HCT116 (cell line): ENCODE data around the gene ZSWIM9. TPM values are rescaled to one million over a fixed set of nuclear protein-coding genes. Genes with fewer than 3 reads are reported as not detected.

Source experiments
- ATAC-seq: fragments of 200-7000 bp; cut with Tn5 transposase; 2 replicates; pipeline ENCODE4 v1.9.1; 2020; ENCODE audit warnings: mild to moderate bottlenecking, moderate library complexity
- BruUV-seq: library from RNA; stranded (reverse); fragments of 400-500 nt; replicated peaks from 2 replicates; lab custom pipeline; 2021; lab: Mats Ljungman, UMichigan
- CTCF ChIA-PET: fragments of 300-600 bp; sonication (Branson Sonifier 250); formaldehyde crosslinking; loops from one replicate; lab custom pipeline; 2021; ENCODE audit warnings: antibody characterized with exemption; lab: Charles Lee
- POLR2A ChIA-PET: fragments of 300-600, 350-600 bp; sonication (Branson Sonifier 250); formaldehyde crosslinking; loops from one replicate; lab custom pipeline; 2021; ENCODE audit warnings: antibody characterized with exemption; lab: Charles Lee
- RAD21 ChIA-PET, 2 experiments: fragments of 300-600 bp; sonication (Branson Sonifier 250); formaldehyde crosslinking; loops; one replicate each; lab custom pipeline; 2023; ENCODE audit warnings: low total read pairs in 2 of 2; ENCODE audit not compliant: uncharacterized antibody in 2 of 2, unreplicated experiment in 2 of 2, low non-redundant PET in 1 of 2; lab: Charles Lee
- DNase-seq: peaks from one replicate; pipeline ENCODE4 v3.0.0-alpha.2; 2010; ENCODE audit warnings: low read depth, low spot score
- H2AFZ ChIP-seq: fragments of 200-600 bp; shearing (Covaris generic), sonication (generic); 2 replicates; pipeline ENCODE4 v1.6.1; 2017; ENCODE audit warnings: low read depth, mixed run types, mixed read lengths, antibody characterized with exemption, low read length; ENCODE audit not compliant: poor library complexity, severe bottlenecking
- H3K27ac ChIP-seq: 2 replicates; pipeline ENCODE4 v1.5.1; 2012; ENCODE audit warnings: low read depth, low read length
- H3K27me3 ChIP-seq: fragments of 200-600 bp; sonication (generic); 2 replicates; pipeline ENCODE4 v1.6.1; 2016; ENCODE audit warnings: mixed run types, low read length, mixed read lengths; ENCODE audit not compliant: insufficient read depth
- H3K36me3 ChIP-seq, 2 experiments: fragments of 200-500 bp in 1 of 2; fragments of 200-600 bp in 1 of 2; sonication (Bioruptor generic) in 1 of 2; sonication (generic) in 1 of 2; 2 replicates each; pipeline versions ENCODE4 v1.5.1 to v1.6.1; 2014 to 2016; ENCODE audit warnings: low read length in 2 of 2, inconsistent platforms in 1 of 2, mixed read lengths in 1 of 2, mixed run types in 1 of 2; ENCODE audit not compliant: insufficient read depth in 2 of 2, control insufficient read depth in 1 of 2
- H3K4me1 ChIP-seq, 2 experiments: fragments of 200-600 bp in 1 of 2; sonication (generic) in 1 of 2; 2 replicates each; pipeline versions ENCODE4 v1.5.1 to v1.6.1; 2012 to 2017; ENCODE audit warnings: low read length in 2 of 2, inconsistent platforms in 1 of 2, mild to moderate bottlenecking in 1 of 2, mixed read lengths in 1 of 2, mixed run types in 1 of 2, moderate library complexity in 1 of 2; ENCODE audit not compliant: insufficient read depth in 2 of 2, control insufficient read depth in 1 of 2
- H3K4me2 ChIP-seq: fragments of 200-600 bp; sonication (generic); 2 replicates; pipeline ENCODE4 v1.6.1; 2017; ENCODE audit warnings: mixed run types, low read length, mixed read lengths
- H3K4me3 ChIP-seq, 2 experiments: fragments of 200-600 bp in 1 of 2; sonication (generic) in 1 of 2; replicated peaks in 1 of 2; 2 replicates each; pipeline ENCODE4 v1.5.1; 2011 to 2016; ENCODE audit warnings: low read length in 2 of 2, control low read depth in 1 of 2, low read depth in 1 of 2, mild to moderate bottlenecking in 1 of 2, mixed read lengths in 1 of 2, mixed run types in 1 of 2
- H3K79me2 ChIP-seq: fragments of 200-600 bp; sonication (generic); 2 replicates; pipeline ENCODE4 v1.6.1; 2017; ENCODE audit warnings: mild to moderate bottlenecking, mixed run types, low read length, moderate library complexity, mixed read lengths; ENCODE audit not compliant: insufficient read depth
- H3K9ac ChIP-seq: fragments of 200-600 bp; sonication (generic); 2 replicates; pipeline ENCODE4 v1.6.1; 2016; ENCODE audit warnings: low read length, mixed read lengths
- H3K9me2 ChIP-seq: fragments of 200-600 bp; sonication (generic), shearing (Covaris generic); 2 replicates; pipeline ENCODE4 v1.6.1; 2017; ENCODE audit warnings: mixed run types, mild to moderate bottlenecking, moderate library complexity; ENCODE audit not compliant: insufficient read depth
- H3K9me3 ChIP-seq, 2 experiments: fragments of 200-500 bp in 1 of 2; fragments of 200-600 bp in 1 of 2; sonication (Bioruptor generic) in 1 of 2; sonication (generic) in 1 of 2; 2 replicates each; pipeline ENCODE4 v1.6.1; 2014 to 2017; ENCODE audit warnings: low read length in 2 of 2, mixed read lengths in 2 of 2, inconsistent platforms in 1 of 2, low read depth in 1 of 2, mild to moderate bottlenecking in 1 of 2, mixed run types in 1 of 2, moderate library complexity in 1 of 2; ENCODE audit not compliant: control insufficient read depth in 1 of 2, insufficient read depth in 1 of 2
- H4K20me1 ChIP-seq: fragments of 200-600 bp; sonication (generic), shearing (Covaris generic); 2 replicates; pipeline ENCODE4 v1.6.1; 2017; ENCODE audit warnings: mixed run types, mild to moderate bottlenecking, moderate library complexity; ENCODE audit not compliant: insufficient read depth
- ATF3 ChIP-seq: IDR thresholded peaks from 2 replicates; pipeline ENCODE4 v1.6.1; 2012
- CBX3 ChIP-seq: IDR thresholded peaks from 2 replicates; pipeline ENCODE4 v1.6.1; 2012; ENCODE audit warnings: low read depth
- CTCF ChIP-seq, 3 experiments: fragments of 200-600 bp in 1 of 3; sonication (generic) in 1 of 3; IDR thresholded peaks in 2 of 3; conservative IDR thresholded peaks in 1 of 3; 2 replicates each; pipeline ENCODE4 v1.5.1; 2012 to 2017; ENCODE audit warnings: low read depth in 2 of 3, low read length in 2 of 3, antibody characterized with exemption in 1 of 3, borderline replicate concordance in 1 of 3, control low read depth in 1 of 3, mild to moderate bottlenecking in 1 of 3, mixed read lengths in 1 of 3, mixed run types in 1 of 3, moderate library complexity in 1 of 3; ENCODE audit not compliant: insufficient read depth in 1 of 3
- ELF1 ChIP-seq: IDR thresholded peaks from 2 replicates; pipeline ENCODE4 v1.6.1; 2012; ENCODE audit warnings: low read depth, borderline replicate concordance
- EZH2 ChIP-seq: fragments of 200-600 bp; sonication (generic); IDR thresholded peaks from 2 replicates; pipeline ENCODE4 v1.6.1; 2017; ENCODE audit warnings: antibody characterized with exemption, mixed run types
- FOSL1 ChIP-seq: IDR thresholded peaks from 2 replicates; pipeline ENCODE4 v1.6.1; 2012; ENCODE audit warnings: low read depth
- JUND ChIP-seq: IDR thresholded peaks from 2 replicates; pipeline ENCODE4 v1.6.1; 2012
- POLR2A ChIP-seq: IDR thresholded peaks from 2 replicates; pipeline ENCODE4 v1.7.0; 2011; ENCODE audit warnings: borderline replicate concordance; ENCODE audit not compliant: insufficient read depth, insufficient read length; ENCODE audit errors: extremely low read depth
- RAD21 ChIP-seq: IDR thresholded peaks from 2 replicates; pipeline ENCODE4 v1.6.1; 2012; ENCODE audit warnings: low read depth, mild to moderate bottlenecking
- REST ChIP-seq: IDR thresholded peaks from 2 replicates; pipeline ENCODE4 v1.6.1; 2012; ENCODE audit warnings: low read depth
- SIN3A ChIP-seq: IDR thresholded peaks from 2 replicates; pipeline ENCODE4 v1.6.1; 2012; ENCODE audit warnings: low read depth
- SP1 ChIP-seq: IDR thresholded peaks from 2 replicates; pipeline ENCODE4 v1.6.1; 2012; ENCODE audit warnings: low read depth
- YY1 ChIP-seq: IDR thresholded peaks from 2 replicates; pipeline ENCODE4 v1.6.1; 2011; ENCODE audit warnings: low read length, low read depth, moderate library complexity, mild to moderate bottlenecking; ENCODE audit not compliant: insufficient replicate concordance; ENCODE audit errors: extremely low read depth
- ZBTB33 ChIP-seq: IDR thresholded peaks from 2 replicates; pipeline ENCODE4 v1.6.1; 2011; ENCODE audit warnings: mild to moderate bottlenecking, low read length, moderate library complexity; ENCODE audit not compliant: insufficient replicate concordance; ENCODE audit errors: extremely low read depth
- ZFX ChIP-seq: fragments of 450-650 bp; IDR thresholded peaks from 2 replicates; pipeline ENCODE4 v1.6.1; 2017
- ZNF274 ChIP-seq: fragments of 200-500 bp; sonication (Bioruptor generic); IDR thresholded peaks from 2 replicates; pipeline ENCODE4 v1.6.1; 2014; ENCODE audit warnings: mild to moderate bottlenecking, low read depth, low read length, inconsistent platforms
- intact Hi-C: fragments of 100-400 bp; cut with micrococcal nuclease; formaldehyde crosslinking; loops from 2 replicates; pipeline ENCODE4 v1.10.0; 2022
- total RNA-seq: library from RNA; stranded (reverse); gene quantifications from one replicate; pipeline ENCODE4 v1.2.1, GENCODE V29; 2021; ENCODE audit not compliant: unreplicated experiment
- TF ChIP-seq, protein P1 (sequence below): IDR thresholded peaks from 2 replicates; pipeline ENCODE4 v1.6.1; 2012

ZSWIM9 gene
- total RNA-seq, 1 experiment from 2014 or later = 10.2 TPM

DNA sequence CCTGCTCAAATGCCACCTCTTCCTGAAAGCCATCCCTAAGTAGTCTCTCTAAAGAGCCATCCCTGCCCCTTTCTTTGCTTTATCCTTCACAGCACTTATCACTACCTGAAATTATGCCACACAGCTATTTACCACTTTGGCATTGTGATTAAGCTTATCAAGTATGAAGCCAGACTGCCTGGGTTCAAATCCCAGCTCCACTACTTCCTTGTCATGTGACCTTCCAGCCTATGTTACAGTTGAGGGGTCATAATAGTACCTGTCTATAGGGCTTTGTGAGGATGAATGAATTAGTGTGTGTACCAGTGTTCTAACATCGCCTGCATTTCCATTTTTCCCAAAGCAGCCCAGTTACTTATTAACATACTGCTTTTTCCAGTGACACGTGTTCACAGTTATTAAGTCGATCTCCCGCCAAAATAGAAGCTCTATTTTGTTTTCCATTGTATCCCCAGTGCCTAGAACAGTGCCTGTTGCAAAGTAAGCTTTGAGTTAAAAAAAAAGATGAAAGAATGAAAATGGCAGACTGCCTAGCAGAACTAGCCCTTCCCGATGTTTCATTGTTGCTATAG is 32.8 kb downstream of the ZSWIM9 start:
- Histone ChIP-seq H2AFZ (peak overlapping the region; percentile 80), H3K9me2 (no peaks in the 10 kb centered on the region), H3K9me3 (no peaks in the 10 kb centered on the region), H3K79me2 (0 out of 2 replicates have a peak, but pooled peaks cover 5% of the 10 kb centered on the region), H3K9ac (peak overlapping the region; percentile 79), H3K4me2 (peak overlapping the region; percentile 88), H3K4me3 (peak overlapping the region; percentile 72 to 91), H3K36me3 (no peaks in the 10 kb centered on the region), H3K4me1 (peaks cover 9 to 26% of the 10 kb centered on the region in 2 experiments; a peak in 3 of 4 replicates), H4K20me1 (no peaks in the 10 kb centered on the region), H3K27ac (peak overlapping the region; percentile 70), H3K27me3 (no peaks in the 10 kb centered on the region)
- peak; percentile 17; the same call in 1 of the 2 replicates for ATAC-seq
- TF ChIP-seq ZNF274 (no peak), REST (no peak), ZFX (no peak), POLR2A (no peak), YY1 (no peak), CTCF (IDR thresholded peaks at IDR 0.05 in 2 of 3, conservative IDR thresholded peaks at IDR 0.05 in 1 of 3; ENCODE audit: borderline replicate concordance in 1 of 3, insufficient read depth in 1 of 3, low read depth in 2 of 3, low read length in 2 of 3) (no peak), RAD21 (no peak), JUND (no peak), ATF3 (no peak), ELF1 (peak; percentile 44; the same call in 1 of the 2 replicates), SIN3A (peak; percentile 52; the same call in 1 of the 2 replicates), FOSL1 (no peak), CBX3 (peak; percentile 26), ZBTB33 (no peak), SP1 (peak; percentile 11; the same call in 1 of the 2 replicates), EZH2 (no peak)
- TF ChIP-seq, protein P1, sequence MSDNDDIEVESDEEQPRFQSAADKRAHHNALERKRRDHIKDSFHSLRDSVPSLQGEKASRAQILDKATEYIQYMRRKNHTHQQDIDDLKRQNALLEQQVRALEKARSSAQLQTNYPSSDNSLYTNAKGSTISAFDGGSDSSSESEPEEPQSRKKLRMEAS = peak; percentile 73
- ChIA-PET CTCF (interaction anchor here (1.6 to 2.1 kb wide), 2 partner anchors 9 to 57 kb away, joined by 8 to 14 read pairs; no protein-coding TSS in a partner anchor), POLR2A (interaction anchor here (0.6 to 2.9 kb wide), 14 partner anchors 9 to 1870 kb away, joined by 3 to 14 read pairs (median 4); partner anchors contain the start of genes CARD8, LIG1, PLA2G4C and ZSWIM9), RAD21 (interaction anchor here (0.5 to 1.6 kb wide), 5 partner anchors 26 to 68 kb away, joined by 3 to 5 read pairs (median 4); no protein-coding TSS in a partner anchor)
- TSS peak; percentile 90 for BruUV-seq
- intact Hi-C loops = no loop called here
- peak; percentile 24 for DNase-seq
